ENCODE measurements around the gene IGFBP7. TPM values are rescaled to one million over a fixed set of nuclear protein-coding genes. Genes with fewer than 3 reads are reported as not detected.

The IGFBP7 gene
- total RNA-seq, 1 donor from 2014 or later: 4,753 TPM

- DNase-seq (ENCODE audit: low read depth): no peak
Observed at GRCh38 chr4:57098415-57098814, 11.8 kb downstream of the IGFBP7 start.

- DNase-seq (ENCODE audit: low read depth): no peak
Observed at GRCh38 chr4:57097711-57098110, 12.5 kb downstream of the IGFBP7 start.

- DNase-seq (ENCODE audit: low read depth): no peak
Observed at GRCh38 chr4:57095956-57096355, 14.2 kb downstream of the IGFBP7 start.

- peak; percentile 96 for DNase-seq (ENCODE audit: low read depth)
Observed at GRCh38 chr4:57095245-57095644, 14.9 kb downstream of the IGFBP7 start.

- peak; percentile 86 for DNase-seq (ENCODE audit: low read depth)
Observed at GRCh38 chr4:57094832-57095223, 15.4 kb downstream of the IGFBP7 start.

- DNase-seq (ENCODE audit: low read depth): peak; percentile 55
Observed at GRCh38 chr4:57093845-57094831, 16.0 kb downstream of the IGFBP7 start.

GRCh38 chr4:57091657-57092162 is 18.5 kb downstream of the IGFBP7 start:
- no peak for DNase-seq (ENCODE audit: low read depth)

GRCh38 chr4:57090079-57090478 is 20.1 kb downstream of the IGFBP7 start:
- DNase-seq (ENCODE audit: low read depth): no peak

- DNase-seq (ENCODE audit: low read depth): no peak
Observed at GRCh38 chr4:57089549-57089948, 20.6 kb downstream of the IGFBP7 start.

- DNase-seq (ENCODE audit: low read depth): no peak
Observed at GRCh38 chr4:57086031-57086723, 24.0 kb downstream of the IGFBP7 start.

GRCh38 chr4:57085278-57085677 is 24.9 kb downstream of the IGFBP7 start:
- no peak for DNase-seq (ENCODE audit: low read depth)

- no peak for DNase-seq (ENCODE audit: low read depth)
Observed at GRCh38 chr4:57084360-57084759, 25.8 kb downstream of the IGFBP7 start.

GRCh38 chr4:57083090-57083489 is 27.1 kb downstream of the IGFBP7 start:
- no peak for DNase-seq (ENCODE audit: low read depth)

- no peak for DNase-seq (ENCODE audit: low read depth)
Observed at GRCh38 chr4:57081651-57082621, 28.2 kb downstream of the IGFBP7 start.

- peak; percentile 100 for DNase-seq (ENCODE audit: low read depth)
Observed at GRCh38 chr4:57080781-57081650, 29.2 kb downstream of the IGFBP7 start.

GRCh38 chr4:57078685-57079521 is 31.3 kb downstream of the IGFBP7 start:
- peak; percentile 99 for DNase-seq (ENCODE audit: low read depth)

- peak; percentile 93 for DNase-seq (ENCODE audit: low read depth)
Observed at GRCh38 chr4:57077550-57078343, 32.4 kb downstream of the IGFBP7 start.

GRCh38 chr4:57076646-57077045 is 33.5 kb downstream of the IGFBP7 start:
- DNase-seq (ENCODE audit: low read depth): no peak

- DNase-seq (ENCODE audit: low read depth): peak; percentile 65
Observed at GRCh38 chr4:57075367-57075766, 34.8 kb downstream of the IGFBP7 start.

Data from renal cortical epithelial cell (primary cell).